GM18505 (cell line): Measurements from ENCODE around the gene SH3PXD2B.
"Not testable (repeated sequence)": the region's sequence is repeated elsewhere in the genome, so short reads cannot be mapped to it uniquely, and the experiment has no call there.

Experiments used
- ATAC-seq: cut with Tn5 transposase; IDR thresholded peaks from one replicate; pipeline ENCODE4 v1.9.1; 2021; ENCODE audit not compliant: unreplicated experiment
- POLR2A ChIP-seq: IDR thresholded peaks from 4 replicates; pipeline ENCODE4 v1.6.1; 2011; ENCODE audit warnings: borderline replicate concordance; ENCODE audit not compliant: insufficient read depth, insufficient read length; ENCODE audit errors: extremely low read depth

Gene SH3PXD2B

DNA sequence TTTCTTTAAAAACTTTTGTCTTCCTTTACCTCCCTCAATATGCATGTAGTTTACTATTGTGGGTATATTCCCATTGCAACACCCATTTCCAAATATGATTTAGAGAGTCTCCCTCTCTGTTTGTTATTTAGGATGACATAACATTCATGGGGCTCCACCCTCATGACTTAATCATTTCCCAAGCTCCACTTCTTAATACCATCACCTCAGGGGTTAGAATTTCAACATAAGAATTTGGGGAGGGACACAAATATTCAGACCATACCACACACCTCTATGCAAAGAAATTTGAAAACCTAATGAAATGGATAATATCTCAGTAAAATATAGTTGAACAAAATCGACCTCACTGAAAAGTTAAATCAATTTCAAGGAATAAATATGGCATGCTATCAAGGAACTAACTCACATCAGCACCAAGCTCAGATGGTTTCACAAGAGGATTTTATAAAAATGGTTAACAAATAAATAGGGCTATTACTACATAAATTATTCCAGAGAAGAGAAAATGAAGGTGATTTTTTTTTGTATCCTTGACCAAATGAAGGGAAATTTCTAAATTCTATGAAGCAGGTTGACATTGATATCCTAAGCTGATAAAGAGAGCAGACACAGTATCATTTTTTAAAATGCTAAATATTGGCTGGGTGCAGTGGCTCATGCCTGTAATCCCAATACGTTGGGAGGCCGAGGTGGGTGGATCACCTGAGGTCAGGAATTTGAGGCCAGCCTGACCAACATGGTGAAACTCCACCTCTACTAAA is 150.6 kb downstream of the SH3PXD2B start:
- TF ChIP-seq POLR2A, result no peak
- ATAC-seq, result no peak

DNA sequence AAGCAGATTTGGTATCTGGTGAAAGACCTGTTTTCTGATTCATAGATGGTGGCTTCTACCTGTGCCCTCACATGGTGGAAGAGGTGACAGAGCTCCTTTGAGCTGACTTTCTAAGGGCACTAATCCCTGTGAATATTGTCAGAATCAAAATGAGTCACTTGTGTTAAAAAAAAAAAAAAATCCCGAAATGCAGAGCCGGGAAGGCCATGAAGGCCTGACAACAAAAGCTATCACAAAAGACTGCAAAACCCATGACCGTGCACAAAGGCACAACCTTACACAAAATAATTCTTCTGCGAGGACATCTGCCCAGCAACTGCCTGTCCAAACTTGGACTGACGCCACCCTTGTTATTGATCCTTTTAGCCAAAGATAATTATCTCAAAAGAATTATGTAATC is 151.2 kb downstream of the SH3PXD2B start:
- TF ChIP-seq POLR2A, result no peak
- no peak for ATAC-seq

DNA sequence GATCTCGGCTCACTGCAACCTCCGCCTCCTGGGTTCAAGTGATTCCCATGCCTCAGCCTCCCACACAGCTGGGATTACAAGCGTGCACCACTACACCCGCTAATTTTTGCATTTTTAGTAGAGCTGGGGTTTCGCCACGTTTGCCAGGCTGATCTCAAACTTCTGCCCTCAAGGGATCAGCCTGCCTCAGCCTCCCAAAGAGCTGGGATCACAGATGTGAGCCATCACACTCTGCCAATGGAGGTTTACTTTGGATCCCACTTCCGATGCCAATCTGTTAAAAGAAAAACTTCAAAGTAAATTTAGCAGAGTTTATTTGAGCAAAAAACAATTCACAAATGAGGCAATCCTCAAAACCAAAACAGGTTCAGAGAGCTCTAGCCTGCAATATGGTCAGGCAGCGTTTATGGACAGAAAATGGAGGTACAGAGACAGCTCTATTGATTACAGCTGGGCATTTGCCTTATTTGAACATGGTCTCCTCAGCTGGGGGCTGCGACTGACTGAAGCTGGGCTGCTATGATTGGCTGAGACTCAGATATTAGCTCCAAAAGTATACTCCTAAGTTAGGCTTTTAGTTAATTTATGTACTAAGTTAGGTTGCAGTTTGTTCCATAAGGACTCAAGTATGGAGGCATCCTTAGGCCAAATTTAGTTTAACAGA is 152.1 kb downstream of the SH3PXD2B start:
- no peak for ATAC-seq
- no peak for TF ChIP-seq POLR2A

DNA sequence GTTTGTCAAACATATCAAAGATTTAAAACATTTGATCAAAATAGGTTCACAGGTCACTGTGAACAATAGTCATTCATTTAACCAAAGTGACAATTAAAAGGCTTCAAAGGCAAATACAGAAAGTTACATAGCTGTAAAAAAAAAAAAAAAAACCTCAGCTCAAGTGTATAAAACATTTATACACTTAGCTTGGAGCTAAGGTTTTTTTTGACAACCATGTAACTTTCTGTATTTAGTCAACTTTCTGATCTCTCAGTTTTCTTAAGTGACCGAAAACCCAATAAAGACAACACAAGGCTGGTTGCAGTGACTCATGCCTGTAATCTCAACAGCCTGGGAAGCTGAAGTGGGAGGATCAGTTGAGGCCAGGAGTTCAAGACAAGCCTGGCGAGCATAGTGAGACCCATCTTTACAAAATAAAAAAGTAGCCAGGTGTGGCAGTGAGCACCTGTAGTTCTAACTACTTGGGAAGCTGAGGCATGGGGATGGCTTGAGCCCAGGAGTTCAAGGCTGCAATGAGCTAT is 154.3 kb downstream of the SH3PXD2B start:
- no peak for ATAC-seq
- no peak for TF ChIP-seq POLR2A

DNA sequence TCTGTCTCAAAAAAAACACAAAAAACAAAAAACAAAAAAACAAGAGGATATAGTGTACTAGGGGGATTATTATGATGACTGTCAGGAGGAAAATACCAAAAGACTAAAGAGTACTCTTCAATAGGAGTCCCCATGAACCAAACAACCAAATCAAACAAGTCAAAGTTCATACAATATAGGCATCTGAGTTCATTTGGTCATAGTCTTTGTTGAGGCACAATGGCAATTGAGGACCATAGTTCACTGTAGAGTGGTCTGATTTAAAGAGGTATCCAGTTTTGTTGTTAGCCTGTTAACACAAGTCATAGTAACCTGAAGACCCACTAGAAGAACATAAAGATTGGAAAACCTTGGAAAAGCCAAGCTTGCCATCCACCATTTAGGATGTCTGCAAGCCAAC is 159.5 kb downstream of the SH3PXD2B start:
- no peak for TF ChIP-seq POLR2A

DNA sequence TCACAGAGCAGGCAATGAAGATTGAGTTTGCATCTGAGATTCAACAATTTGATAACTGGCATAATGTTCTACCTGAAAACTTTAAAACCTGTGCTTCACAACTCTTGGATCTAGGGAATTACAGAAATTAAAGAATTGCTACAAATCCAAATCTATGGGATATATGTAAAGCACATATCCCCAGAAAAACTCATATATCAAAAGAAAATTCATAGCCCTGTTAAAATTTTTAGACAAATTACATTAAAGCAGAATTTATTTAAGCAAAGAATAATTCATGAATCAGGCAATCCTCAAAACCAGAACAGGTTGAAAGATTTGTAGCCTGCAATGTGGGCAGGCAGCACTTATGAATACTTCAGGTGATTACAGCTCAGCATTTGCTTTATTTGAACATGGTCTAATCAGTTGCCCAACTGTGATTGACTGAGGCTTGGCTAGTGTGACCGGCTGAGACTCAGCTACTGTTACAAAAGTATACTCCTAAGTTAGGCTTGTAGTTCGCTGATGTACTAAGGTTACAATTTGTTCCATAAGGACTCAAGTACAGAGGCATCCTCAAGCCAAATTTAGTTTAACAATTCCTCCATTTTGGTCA is 160.5 kb downstream of the SH3PXD2B start:
- no peak for TF ChIP-seq POLR2A
- no peak for ATAC-seq

More for the DNA sequence above, 159.5 kb downstream of the SH3PXD2B start:
- ATAC-seq, result no peak

DNA sequence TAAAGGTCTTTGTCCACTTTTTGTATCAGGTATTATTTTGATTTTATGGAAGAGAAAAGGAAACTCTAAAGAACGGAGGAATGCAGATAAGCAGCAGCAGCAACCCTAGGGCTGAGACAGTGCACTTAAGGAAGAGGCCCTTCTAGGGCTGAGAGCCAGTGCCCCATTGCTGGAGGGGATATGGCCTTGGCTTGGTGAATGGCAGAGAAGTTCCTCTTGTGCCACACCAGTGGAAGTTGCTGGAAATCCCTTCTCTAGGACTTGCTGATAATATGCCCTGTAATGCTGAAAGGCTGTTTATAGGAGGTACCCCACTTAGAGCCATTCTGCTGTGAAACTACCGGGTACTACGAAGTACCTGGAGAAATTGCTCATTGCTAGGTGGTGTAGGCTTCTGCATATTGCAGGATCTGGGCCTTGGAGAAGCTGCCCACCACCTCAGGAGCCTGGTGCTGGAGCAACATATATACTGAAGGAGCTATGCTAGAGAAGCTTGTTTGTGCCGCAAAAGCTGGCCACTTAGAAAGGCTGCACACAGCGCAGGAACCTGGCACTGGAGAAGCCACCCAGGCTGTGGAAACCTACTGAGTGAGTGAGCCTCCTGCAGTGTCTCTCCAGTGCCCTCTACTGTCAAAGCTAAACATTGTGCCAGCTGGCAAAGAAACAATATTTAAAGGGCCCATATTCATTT is 161.1 kb downstream of the SH3PXD2B start:
- TF ChIP-seq POLR2A, result no peak
- ATAC-seq, result peak; percentile 90

DNA sequence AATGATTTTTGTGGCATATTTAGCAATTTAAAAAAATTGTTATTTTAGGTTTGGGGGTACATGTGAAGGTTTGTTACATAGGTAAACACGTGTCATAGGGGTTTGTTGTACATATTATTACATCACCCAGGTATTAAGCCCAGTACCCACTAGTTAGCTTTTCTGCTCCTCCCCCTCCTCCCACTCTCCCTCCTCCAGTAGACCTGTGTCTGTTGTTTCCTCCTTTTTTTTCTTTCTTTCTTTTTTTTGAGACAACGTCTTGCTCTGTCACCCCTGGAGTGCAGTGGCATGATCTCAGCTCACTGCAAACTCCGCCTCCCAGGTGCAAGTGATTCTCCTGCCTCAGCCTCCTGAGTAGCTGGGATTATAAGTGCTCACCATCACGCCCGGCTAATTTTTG is 162.5 kb downstream of the SH3PXD2B start:
- ATAC-seq, result not testable (repeated sequence)

DNA sequence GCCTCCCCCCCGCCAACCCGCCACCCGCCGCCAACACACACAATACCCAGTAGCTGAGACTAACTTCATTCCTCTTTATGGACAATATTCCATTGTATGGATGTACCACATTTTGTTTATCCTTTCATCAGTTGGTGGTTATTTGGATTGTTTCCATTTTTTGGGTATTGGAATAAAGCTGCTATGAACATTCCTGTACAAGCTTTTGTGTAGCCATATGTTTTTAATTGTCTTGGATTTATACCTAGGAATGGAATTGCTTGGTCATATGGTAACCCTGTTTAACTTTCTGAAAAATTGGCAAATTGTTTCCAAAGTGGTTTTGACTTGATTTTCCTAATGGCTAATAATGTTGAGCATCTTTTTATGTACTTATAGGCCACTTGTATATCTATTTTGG is 165.9 kb downstream of the SH3PXD2B start:
- no peak for TF ChIP-seq POLR2A
- no peak for ATAC-seq

DNA sequence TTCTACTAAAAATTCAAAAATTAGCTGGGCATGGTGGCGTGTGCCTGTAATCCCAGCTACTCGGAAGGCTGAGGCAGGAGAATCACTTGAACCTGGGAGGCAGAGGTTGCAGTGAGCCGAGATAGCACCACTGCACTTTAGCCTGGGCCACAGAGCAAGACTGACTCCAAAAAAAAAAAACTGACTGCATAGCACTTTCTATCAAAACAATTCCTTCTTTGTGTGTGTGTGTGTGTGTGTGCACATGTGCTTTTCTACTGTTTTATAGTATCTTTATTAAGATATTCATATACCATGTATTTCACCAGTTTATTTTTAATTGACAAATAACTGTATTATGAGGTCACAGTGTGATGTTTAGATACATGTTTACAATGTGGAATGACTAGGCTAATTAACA is 167.2 kb downstream of the SH3PXD2B start:
- not testable (repeated sequence) for ATAC-seq

DNA sequence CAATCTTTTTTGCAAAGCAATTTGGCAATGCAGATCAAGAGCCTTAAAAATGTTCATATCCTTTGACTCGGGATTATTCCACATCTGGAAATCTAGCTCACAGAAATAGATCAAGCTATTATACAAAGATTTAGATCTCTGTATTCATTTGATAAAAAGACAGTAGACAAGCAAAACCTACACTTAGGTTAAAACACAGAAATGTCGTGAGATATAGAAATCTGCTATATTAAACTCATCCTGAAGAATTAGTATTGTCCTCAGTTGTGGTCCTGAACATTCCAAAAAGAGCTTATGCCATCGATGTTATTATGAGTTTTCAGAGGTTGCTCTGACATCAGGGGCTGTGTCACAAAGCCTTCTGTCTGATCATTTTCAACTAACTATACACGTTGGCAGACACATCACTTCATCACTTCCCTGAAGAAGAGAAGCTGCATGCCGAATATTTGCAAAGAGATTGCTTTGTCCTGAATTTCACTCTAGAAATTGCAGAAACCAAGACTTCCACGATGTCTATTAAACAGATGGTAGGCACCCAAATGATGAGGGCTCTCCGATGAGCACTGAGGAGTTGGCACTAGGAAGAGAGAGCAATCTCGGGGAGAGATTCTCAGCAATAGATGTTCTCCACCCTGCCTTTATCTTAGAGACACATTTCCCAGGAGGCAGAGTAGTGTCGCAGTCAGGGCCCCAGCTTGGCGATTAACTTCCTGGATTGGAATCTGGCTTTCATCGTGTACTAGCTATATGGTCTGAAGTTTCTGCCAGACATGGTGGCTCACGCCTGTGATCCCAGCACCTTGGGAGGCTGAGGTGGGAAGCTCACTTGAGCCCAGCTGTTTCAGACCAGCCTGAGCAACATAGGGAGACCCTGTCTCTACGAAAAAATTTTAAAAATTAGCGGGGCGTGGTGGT is 168.8 kb downstream of the SH3PXD2B start:
- no peak for TF ChIP-seq POLR2A
- no peak for ATAC-seq

DNA sequence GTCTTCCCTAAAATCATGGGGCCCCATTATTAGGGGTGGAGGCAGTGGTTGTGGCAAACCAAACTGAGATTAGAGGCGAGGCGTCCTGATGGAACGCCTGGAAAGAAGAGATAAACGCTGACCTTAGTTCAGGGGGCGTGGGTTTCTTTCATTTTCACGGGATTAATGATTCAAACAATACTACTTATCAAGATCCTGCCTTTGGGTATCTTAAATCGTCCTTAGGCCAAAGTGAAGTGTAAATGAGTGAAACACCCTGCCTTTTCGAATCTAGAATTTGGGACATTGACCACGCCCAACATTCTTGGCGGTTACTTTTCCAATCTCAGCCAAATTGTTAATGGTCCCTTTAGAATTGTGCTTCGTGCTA is 169.7 kb downstream of the SH3PXD2B start:
- no peak for TF ChIP-seq POLR2A
- ATAC-seq, result no peak
